ENCODE measurements around the gene BEST4.

GRCh38 chr1:44835738-44836675 is 48.0 kb upstream of the BEST4 start:
- TF ChIP-seq GATA3 (IDR thresholded peaks at IDR 0.05; ENCODE audit: low read depth, low read length) (no peak), GATA2 (IDR thresholded peaks at IDR 0.05; ENCODE audit: low read depth, low read length) (no peak)
